Measurements from ENCODE around the gene DIRAS1.

DNA sequence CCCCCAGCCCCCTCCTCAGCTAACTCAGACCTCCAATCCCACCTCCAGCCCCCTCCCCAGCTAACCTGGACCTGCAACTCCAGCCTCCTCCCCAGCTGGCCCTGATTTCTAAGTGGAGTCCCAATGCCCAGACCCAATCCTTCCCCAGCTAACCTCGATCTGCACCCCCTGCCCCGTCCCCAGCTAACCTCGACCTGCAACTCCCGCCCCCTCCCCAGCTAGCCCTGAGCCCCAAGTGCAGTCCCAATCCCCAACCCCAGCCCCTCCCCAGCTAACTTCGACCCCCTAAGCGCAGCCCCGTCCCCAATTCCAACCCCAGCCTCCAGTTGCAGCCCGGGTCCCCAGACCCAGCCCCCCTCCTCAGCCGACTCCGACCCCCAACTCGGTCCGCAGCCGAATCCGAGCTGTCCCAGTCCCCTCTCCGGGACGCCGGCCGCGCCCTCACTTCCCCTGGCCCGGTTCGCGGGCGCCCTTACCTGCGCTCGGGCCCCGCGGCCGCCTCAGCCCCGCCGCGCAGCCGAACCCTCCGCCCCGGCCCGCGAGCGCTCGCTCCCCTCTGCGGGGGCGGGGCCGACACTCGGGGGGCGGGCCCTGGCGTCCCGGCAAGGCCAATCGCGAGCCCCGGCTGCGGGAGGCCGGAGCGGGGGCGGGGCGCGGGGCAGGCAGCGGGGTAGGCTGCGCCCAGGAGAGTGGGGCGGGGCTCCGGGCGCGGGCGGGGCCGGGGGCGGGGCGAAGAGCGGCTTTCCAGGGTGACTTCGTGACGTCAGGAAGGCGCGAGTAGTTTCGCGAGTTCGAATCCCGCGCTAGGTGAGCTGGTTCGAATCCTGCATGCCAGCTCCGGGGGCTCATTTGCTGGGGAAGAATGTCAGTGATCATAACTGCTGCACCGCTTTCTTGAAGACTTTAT lies 18.7 kb downstream of the DIRAS1 start, which contains the start of gene GNG7:
- TF ChIP-seq EZH2 (IDR thresholded peaks at IDR 0.05; ENCODE audit: low read length, missing control alignments) = no peak
- TF ChIP-seq, protein P1, sequence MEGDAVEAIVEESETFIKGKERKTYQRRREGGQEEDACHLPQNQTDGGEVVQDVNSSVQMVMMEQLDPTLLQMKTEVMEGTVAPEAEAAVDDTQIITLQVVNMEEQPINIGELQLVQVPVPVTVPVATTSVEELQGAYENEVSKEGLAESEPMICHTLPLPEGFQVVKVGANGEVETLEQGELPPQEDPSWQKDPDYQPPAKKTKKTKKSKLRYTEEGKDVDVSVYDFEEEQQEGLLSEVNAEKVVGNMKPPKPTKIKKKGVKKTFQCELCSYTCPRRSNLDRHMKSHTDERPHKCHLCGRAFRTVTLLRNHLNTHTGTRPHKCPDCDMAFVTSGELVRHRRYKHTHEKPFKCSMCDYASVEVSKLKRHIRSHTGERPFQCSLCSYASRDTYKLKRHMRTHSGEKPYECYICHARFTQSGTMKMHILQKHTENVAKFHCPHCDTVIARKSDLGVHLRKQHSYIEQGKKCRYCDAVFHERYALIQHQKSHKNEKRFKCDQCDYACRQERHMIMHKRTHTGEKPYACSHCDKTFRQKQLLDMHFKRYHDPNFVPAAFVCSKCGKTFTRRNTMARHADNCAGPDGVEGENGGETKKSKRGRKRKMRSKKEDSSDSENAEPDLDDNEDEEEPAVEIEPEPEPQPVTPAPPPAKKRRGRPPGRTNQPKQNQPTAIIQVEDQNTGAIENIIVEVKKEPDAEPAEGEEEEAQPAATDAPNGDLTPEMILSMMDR (conservative IDR thresholded peaks at IDR 0.05 in 1 of 2, IDR thresholded peaks at IDR 0.05 in 1 of 2; ENCODE audit: low read depth in 1 of 2, low read length in 2 of 2) = no peak

All from fibroblast of lung (primary cell).